H9 (cell line): Measurements from ENCODE around the gene RAP1GAP2. TPM values are rescaled to one million over a fixed set of nuclear protein-coding genes. Genes with fewer than 3 reads are reported as not detected.
"Not testable (repeated sequence)": the region's sequence is repeated elsewhere in the genome, so short reads cannot be mapped to it uniquely, and the experiment has no call there.

Experiments used
- DNase-seq: peaks from one replicate; pipeline ENCODE4 v3.0.0-alpha.2; 2017
- H2AFZ ChIP-seq: one replicate; pipeline ENCODE4 v1.6.1; 2013; ENCODE audit warnings: mild to moderate bottlenecking, low read length, control low read depth, moderate library complexity
- H2AK5ac ChIP-seq: 2 replicates; pipeline ENCODE4 v1.6.1; 2013; ENCODE audit warnings: low read length, control low read depth, mixed read lengths; ENCODE audit not compliant: insufficient read length
- H2BK120ac ChIP-seq: one replicate; pipeline ENCODE4 v1.6.1; 2013; ENCODE audit warnings: low read depth, mild to moderate bottlenecking, low read length, control low read depth, inconsistent platforms; ENCODE audit not compliant: poor library complexity, severe bottlenecking
- H2BK12ac ChIP-seq: 2 replicates; pipeline ENCODE4 v1.6.1; 2013; ENCODE audit warnings: low read length, control low read depth, mixed read lengths, low read depth; ENCODE audit not compliant: insufficient read length
- H2BK15ac ChIP-seq: 2 replicates; pipeline ENCODE4 v1.6.1; 2013; ENCODE audit warnings: low read depth, low read length, control low read depth
- H2BK20ac ChIP-seq: one replicate; pipeline ENCODE4 v1.6.1; 2013; ENCODE audit warnings: low read depth, mild to moderate bottlenecking, low read length, control low read depth, inconsistent platforms; ENCODE audit not compliant: poor library complexity, severe bottlenecking
- H2BK5ac ChIP-seq: 2 replicates; pipeline ENCODE4 v1.6.1; 2013; ENCODE audit warnings: low read length, control low read depth, mixed read lengths; ENCODE audit not compliant: insufficient read length
- H3K14ac ChIP-seq: 2 replicates; pipeline ENCODE4 v1.6.1; 2013; ENCODE audit warnings: low read length, control low read depth; ENCODE audit not compliant: insufficient read depth
- H3K18ac ChIP-seq: 2 replicates; pipeline ENCODE4 v1.6.1; 2013; ENCODE audit warnings: low read depth, mild to moderate bottlenecking, mixed read lengths, low read length, control low read depth; ENCODE audit not compliant: insufficient read length
- H3K23ac ChIP-seq: 2 replicates; pipeline ENCODE4 v1.6.1; 2013; ENCODE audit warnings: low read length, control low read depth, mixed read lengths, low read depth; ENCODE audit not compliant: insufficient read length
- H3K23me2 ChIP-seq: 2 replicates; pipeline ENCODE4 v1.6.1; 2013; ENCODE audit warnings: low read depth, mild to moderate bottlenecking, mixed read lengths, low read length, control low read depth; ENCODE audit not compliant: insufficient read length, poor library complexity, severe bottlenecking
- H3K27ac ChIP-seq: 2 replicates; pipeline ENCODE4 v1.5.1; 2013; ENCODE audit warnings: low read length, control low read depth, mixed read lengths, low read depth; ENCODE audit not compliant: insufficient read length
- H3K27me3 ChIP-seq: 2 replicates; pipeline ENCODE4 v1.6.1; 2013; ENCODE audit warnings: low read length, control low read depth, inconsistent platforms; ENCODE audit not compliant: insufficient read depth
- H3K4ac ChIP-seq: 2 replicates; pipeline ENCODE4 v1.6.1; 2013; ENCODE audit warnings: low read depth, mild to moderate bottlenecking, control low read depth, inconsistent platforms, low read length, moderate library complexity
- H3K4me1 ChIP-seq: 2 replicates; pipeline ENCODE4 v1.6.1; 2013; ENCODE audit warnings: low read length, control low read depth, inconsistent platforms; ENCODE audit not compliant: insufficient read depth
- H3K4me2 ChIP-seq: 2 replicates; pipeline ENCODE4 v1.6.1; 2013; ENCODE audit warnings: low read length, control low read depth, mixed read lengths; ENCODE audit not compliant: insufficient read length, insufficient read depth
- H3K56ac ChIP-seq: 2 replicates; pipeline ENCODE4 v1.6.1; 2013; ENCODE audit warnings: low read depth, mild to moderate bottlenecking, mixed read lengths, low read length, control low read depth; ENCODE audit not compliant: insufficient read length
- H3K79me1 ChIP-seq: 2 replicates; pipeline ENCODE4 v1.6.1; 2013; ENCODE audit warnings: low read depth, mild to moderate bottlenecking, moderate library complexity, low read length, control low read depth, inconsistent platforms; ENCODE audit not compliant: insufficient read depth, poor library complexity, severe bottlenecking
- H3K79me2 ChIP-seq: 2 replicates; pipeline ENCODE4 v1.6.1; 2013; ENCODE audit warnings: low read length, control low read depth, inconsistent platforms; ENCODE audit not compliant: insufficient read depth
- H3K9ac ChIP-seq: 2 replicates; pipeline ENCODE4 v1.6.1; 2013; ENCODE audit warnings: low read length, control low read depth, mixed read lengths; ENCODE audit not compliant: insufficient read length; ENCODE audit errors: extremely low read depth
- H3K9me3 ChIP-seq: one replicate; pipeline ENCODE4 v1.6.1; 2013; ENCODE audit warnings: low read depth, low read length, inconsistent platforms; ENCODE audit not compliant: control insufficient read depth
- H3T11ph ChIP-seq: one replicate; pipeline ENCODE4 v1.6.1; 2013; ENCODE audit warnings: mild to moderate bottlenecking, low read length, control low read depth, inconsistent platforms
- H4K20me1 ChIP-seq: one replicate; pipeline ENCODE4 v1.6.1; 2013; ENCODE audit not compliant: control insufficient read depth, insufficient read length, insufficient read depth
- H4K5ac ChIP-seq: 2 replicates; pipeline ENCODE4 v1.6.1; 2013; ENCODE audit warnings: low read depth, mild to moderate bottlenecking, mixed read lengths, low read length, control low read depth; ENCODE audit not compliant: insufficient read length
- H4K8ac ChIP-seq: replicated peaks from 2 replicates; pipeline ENCODE4 v1.6.1; 2013; ENCODE audit warnings: low read length, control low read depth, mixed read lengths, low read depth; ENCODE audit not compliant: insufficient read length
- H4K91ac ChIP-seq: 2 replicates; pipeline ENCODE4 v1.6.1; 2013; ENCODE audit warnings: low read depth, mild to moderate bottlenecking, moderate library complexity, mixed read lengths, low read length, control low read depth; ENCODE audit not compliant: insufficient read length
- H3K27ac Mint-ChIP-seq, 3 experiments: 2 replicates in 2 of 3; 3 replicates in 1 of 3; pipeline ENCODE4 v1.8.0; 2020 to 2021; ENCODE audit warnings: mixed read lengths in 3 of 3, mild to moderate bottlenecking in 1 of 3, moderate library complexity in 1 of 3
- H3K27me3 Mint-ChIP-seq: 2 replicates; pipeline ENCODE4 v1.8.0; 2021; ENCODE audit warnings: low read depth, mild to moderate bottlenecking, moderate library complexity, mixed read lengths
- H3K36me3 Mint-ChIP-seq, 3 experiments: 2 replicates in 2 of 3; 3 replicates in 1 of 3; pipeline ENCODE4 v1.8.0; 2020 to 2021; ENCODE audit warnings: low read depth in 3 of 3, mixed read lengths in 3 of 3; ENCODE audit not compliant: insufficient read depth in 1 of 3
- H3K4me1 Mint-ChIP-seq, 2 experiments: 2 replicates each; pipeline ENCODE4 v1.8.0; 2020; ENCODE audit warnings: mixed read lengths in 2 of 2
- H3K4me3 Mint-ChIP-seq, 2 experiments: 2 replicates in 1 of 2; 3 replicates in 1 of 2; pipeline ENCODE4 v1.8.0; 2020 to 2021; ENCODE audit warnings: mild to moderate bottlenecking in 2 of 2, mixed read lengths in 2 of 2, moderate library complexity in 1 of 2
- H3K9me3 Mint-ChIP-seq, 2 experiments: 2 replicates in 1 of 2; 3 replicates in 1 of 2; pipeline ENCODE4 v1.8.0; 2020; ENCODE audit warnings: mild to moderate bottlenecking in 2 of 2, mixed read lengths in 2 of 2, moderate library complexity in 1 of 2
- WGBS: extraction: QIAGEN DNeasy Blood & Tissue Kit; methylation state at CpG from one replicate; pipeline ENCODE4 v1.1.7; 2013; ENCODE audit warnings: missing lambda C conversion rate, low lambda C conversion rate, mixed read lengths; ENCODE audit not compliant: insufficient read length; ENCODE audit errors: extremely low coverage; 5-methylcytosine and 5-hydroxymethylcytosine counted together
- total RNA-seq: library from RNA; stranded (reverse); gene quantifications from 2 replicates; pipeline ENCODE4 v1.2.1, GENCODE V29; 2021
- TF ChIP-seq, protein P1 (sequence below): fragments of 200-600 bp; sonication (generic); conservative IDR thresholded peaks from 3 replicates; pipeline ENCODE4 v1.8.0; 2021; ENCODE audit warnings: antibody characterized with exemption, mild to moderate bottlenecking

Gene RAP1GAP2
- total RNA-seq, 1 experiment from 2014 or later = 33.8 TPM

DNA sequence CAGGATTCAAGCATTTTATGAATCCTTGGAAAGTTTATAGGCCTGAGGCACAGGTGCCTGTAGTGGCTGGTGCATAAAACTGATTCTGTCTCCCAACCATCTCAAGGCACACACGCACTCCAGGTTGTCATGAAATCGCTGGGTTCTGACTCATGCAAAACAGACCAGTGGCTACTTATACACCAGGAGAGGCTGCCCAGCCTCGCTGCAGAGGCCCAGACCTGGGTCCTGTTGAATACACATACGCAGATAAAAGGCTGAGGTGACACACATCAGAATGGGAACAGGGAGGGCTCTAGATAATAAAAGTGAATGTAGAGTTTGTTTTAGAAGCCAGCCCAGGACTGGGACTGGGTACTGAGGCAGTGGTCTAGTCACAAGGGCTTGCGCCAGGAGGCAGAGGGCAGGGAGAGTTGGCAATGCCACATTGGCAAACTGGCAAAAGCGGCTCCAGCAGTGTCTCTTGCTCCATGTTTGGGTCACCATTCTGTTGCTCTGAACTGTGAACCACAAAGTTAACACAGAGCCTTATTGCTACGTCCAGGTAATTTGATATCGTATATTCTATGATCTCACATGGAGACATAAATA is 253.6 kb downstream of the RAP1GAP2 start:
- WGBS = no CpG with 5 or more reads among the region's 8 CpGs
- H3K4me3 Mint-ChIP-seq = peak overlapping the region; percentile 87 to 88; a peak in 4 of 5 replicates

DNA sequence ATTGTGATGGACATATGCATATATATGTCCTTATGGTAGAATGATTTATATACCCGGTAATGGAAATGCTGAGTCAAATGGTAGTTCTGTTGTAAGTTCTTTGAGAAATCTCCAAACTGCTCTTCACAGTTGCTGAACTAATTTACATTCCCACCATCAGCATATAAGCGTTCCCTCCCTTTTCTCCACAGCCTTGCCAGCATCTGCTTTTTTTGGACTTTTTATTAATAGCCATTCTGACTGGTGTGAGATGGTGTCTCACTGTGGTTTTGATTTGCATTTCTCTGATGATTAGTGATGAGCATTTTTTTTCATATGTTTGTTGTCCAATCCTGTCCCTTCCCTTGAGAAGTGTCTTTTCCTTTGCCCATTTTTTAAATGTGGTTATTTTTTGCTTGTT is 258.6 kb downstream of the RAP1GAP2 start:
- H3K4ac ChIP-seq, H2AK5ac ChIP-seq, H2BK120ac ChIP-seq, H2BK20ac ChIP-seq, H3K4me3 Mint-ChIP-seq, H3K4me2 ChIP-seq, H3K36me3 Mint-ChIP-seq, H3K23me2 ChIP-seq, H3K18ac ChIP-seq, H2BK15ac ChIP-seq, H3K79me2 ChIP-seq, H3K27me3 Mint-ChIP-seq, H3K14ac ChIP-seq, H3T11ph ChIP-seq, DNase-seq, H3K56ac ChIP-seq, H2BK5ac ChIP-seq, H2AFZ ChIP-seq, H3K4me1 Mint-ChIP-seq, H3K27me3 ChIP-seq, H3K79me1 ChIP-seq, H4K5ac ChIP-seq, H3K27ac ChIP-seq, H3K4me1 ChIP-seq, H3K27ac Mint-ChIP-seq, H3K9ac ChIP-seq, H3K9me3 ChIP-seq, H4K20me1 ChIP-seq, H4K8ac ChIP-seq, H3K9me3 Mint-ChIP-seq, H2BK12ac ChIP-seq, H4K91ac ChIP-seq, H3K23ac ChIP-seq: not testable (repeated sequence)
- no CpG with 5 or more reads among the region's 2 CpGs for WGBS

More for the DNA sequence above, 253.6 kb downstream of the RAP1GAP2 start:
- Histone ChIP-seq H3K27ac (no peak overlapping the region), H3K4me1 (no peaks in the 10 kb centered on the region), H2BK120ac (no peak overlapping the region), H3K4ac (no peak overlapping the region), H3K79me2 (no peaks in the 10 kb centered on the region), H2BK15ac (no peak overlapping the region), H3K9me3 (no peaks in the 10 kb centered on the region), H2AK5ac (no peak overlapping the region), H2BK12ac (no peak overlapping the region), H4K8ac (no peak overlapping the region), H3K14ac (no peak overlapping the region), H4K5ac (no peak overlapping the region), H3K27me3 (no peaks in the 10 kb centered on the region), H3K56ac (no peak overlapping the region), H4K20me1 (no peaks in the 10 kb centered on the region), H3K9ac (no peak overlapping the region), H2BK5ac (no peak overlapping the region), H3K23me2 (no peaks in the 10 kb centered on the region), H3K79me1 (no peaks in the 10 kb centered on the region), H2AFZ (no peak overlapping the region), H3K18ac (no peak overlapping the region), H3K4me2 (peak overlapping the region; percentile 54), H2BK20ac (no peak overlapping the region), H3K23ac (no peak overlapping the region), H3T11ph (no peak overlapping the region), H4K91ac (no peak overlapping the region)
- Mint-ChIP-seq H3K9me3 (peaks cover 6 to 7% of the 10 kb centered on the region in 2 experiments; a peak in 3 of 5 replicates), H3K27ac (no peak overlapping the region), H3K27me3 (peaks cover 7% of the 10 kb centered on the region; the same call in 1 of the 2 replicates), H3K36me3 (no peaks in the 10 kb centered on the region), H3K4me1 (peaks cover 4 to 8% of the 10 kb centered on the region in 2 experiments; a peak in 2 of 4 replicates)
- peak; percentile 28 for DNase-seq
- TF ChIP-seq, protein P1, sequence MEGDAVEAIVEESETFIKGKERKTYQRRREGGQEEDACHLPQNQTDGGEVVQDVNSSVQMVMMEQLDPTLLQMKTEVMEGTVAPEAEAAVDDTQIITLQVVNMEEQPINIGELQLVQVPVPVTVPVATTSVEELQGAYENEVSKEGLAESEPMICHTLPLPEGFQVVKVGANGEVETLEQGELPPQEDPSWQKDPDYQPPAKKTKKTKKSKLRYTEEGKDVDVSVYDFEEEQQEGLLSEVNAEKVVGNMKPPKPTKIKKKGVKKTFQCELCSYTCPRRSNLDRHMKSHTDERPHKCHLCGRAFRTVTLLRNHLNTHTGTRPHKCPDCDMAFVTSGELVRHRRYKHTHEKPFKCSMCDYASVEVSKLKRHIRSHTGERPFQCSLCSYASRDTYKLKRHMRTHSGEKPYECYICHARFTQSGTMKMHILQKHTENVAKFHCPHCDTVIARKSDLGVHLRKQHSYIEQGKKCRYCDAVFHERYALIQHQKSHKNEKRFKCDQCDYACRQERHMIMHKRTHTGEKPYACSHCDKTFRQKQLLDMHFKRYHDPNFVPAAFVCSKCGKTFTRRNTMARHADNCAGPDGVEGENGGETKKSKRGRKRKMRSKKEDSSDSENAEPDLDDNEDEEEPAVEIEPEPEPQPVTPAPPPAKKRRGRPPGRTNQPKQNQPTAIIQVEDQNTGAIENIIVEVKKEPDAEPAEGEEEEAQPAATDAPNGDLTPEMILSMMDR = no peak
